ENCODE data around the gene GJB2.
"Not testable (repeated sequence)": the region's sequence is repeated elsewhere in the genome, so short reads cannot be mapped to it uniquely, and the experiment has no call there.

The GJB2 gene

GRCh38 chr13:20165417-20166257, 27.1 kb downstream of the GJB2 start:
- DNase-seq (ENCODE audit: low read depth): no peak

DNA sequence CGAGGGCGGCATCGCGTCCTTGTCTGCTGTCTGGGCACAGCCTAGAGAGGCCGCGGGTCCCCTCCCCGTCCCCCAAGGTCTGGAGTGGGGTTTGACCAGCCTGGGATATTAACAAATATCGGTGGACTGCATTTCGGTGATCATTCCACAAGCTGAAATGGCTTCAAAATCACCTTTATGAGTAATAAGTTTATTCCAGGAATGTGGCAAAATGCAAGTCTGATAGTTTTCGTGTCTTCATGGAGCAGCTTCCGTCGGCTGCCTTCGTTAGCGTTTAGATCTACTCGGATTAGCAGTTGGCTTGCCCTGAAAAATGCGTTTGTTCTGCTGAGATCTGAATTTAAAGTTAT, 30.8 kb downstream of the GJB2 start:
- no peak for DNase-seq (ENCODE audit: low read depth)

DNA sequence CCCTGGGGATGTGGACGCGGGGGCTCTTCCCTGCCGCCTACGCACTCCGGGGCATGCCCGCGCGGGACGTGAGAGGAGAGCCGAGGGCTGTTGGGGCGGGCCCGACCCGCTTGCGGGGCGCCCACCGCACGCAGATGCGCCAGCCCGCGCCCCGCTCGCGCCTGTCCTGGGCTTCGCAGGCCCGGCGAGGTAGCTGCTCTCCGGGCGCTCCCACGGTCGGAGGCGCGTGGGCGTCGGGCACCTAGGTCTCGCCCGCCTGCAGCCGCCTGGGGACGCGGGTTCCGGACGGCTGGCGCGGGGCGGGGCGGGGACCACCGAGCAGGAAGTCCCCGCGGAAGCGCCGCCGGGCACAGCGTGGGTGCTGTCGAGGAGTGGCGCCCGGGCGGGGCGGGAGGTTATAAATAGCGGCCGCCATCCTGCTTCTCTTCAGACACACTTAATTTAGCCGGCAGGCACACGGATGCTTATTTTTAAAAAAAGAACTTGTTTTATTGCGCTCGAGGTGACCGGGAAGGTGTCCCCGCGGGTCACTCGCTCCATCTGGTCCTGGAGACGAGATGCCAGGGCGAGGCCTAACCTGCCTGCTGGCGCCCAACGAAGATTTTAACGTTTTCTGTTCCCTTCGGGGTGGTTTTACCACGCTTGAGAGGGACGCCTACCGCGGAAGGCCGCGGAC, 31.3 kb downstream of the GJB2 start:
- no peak for DNase-seq (ENCODE audit: low read depth)

DNA sequence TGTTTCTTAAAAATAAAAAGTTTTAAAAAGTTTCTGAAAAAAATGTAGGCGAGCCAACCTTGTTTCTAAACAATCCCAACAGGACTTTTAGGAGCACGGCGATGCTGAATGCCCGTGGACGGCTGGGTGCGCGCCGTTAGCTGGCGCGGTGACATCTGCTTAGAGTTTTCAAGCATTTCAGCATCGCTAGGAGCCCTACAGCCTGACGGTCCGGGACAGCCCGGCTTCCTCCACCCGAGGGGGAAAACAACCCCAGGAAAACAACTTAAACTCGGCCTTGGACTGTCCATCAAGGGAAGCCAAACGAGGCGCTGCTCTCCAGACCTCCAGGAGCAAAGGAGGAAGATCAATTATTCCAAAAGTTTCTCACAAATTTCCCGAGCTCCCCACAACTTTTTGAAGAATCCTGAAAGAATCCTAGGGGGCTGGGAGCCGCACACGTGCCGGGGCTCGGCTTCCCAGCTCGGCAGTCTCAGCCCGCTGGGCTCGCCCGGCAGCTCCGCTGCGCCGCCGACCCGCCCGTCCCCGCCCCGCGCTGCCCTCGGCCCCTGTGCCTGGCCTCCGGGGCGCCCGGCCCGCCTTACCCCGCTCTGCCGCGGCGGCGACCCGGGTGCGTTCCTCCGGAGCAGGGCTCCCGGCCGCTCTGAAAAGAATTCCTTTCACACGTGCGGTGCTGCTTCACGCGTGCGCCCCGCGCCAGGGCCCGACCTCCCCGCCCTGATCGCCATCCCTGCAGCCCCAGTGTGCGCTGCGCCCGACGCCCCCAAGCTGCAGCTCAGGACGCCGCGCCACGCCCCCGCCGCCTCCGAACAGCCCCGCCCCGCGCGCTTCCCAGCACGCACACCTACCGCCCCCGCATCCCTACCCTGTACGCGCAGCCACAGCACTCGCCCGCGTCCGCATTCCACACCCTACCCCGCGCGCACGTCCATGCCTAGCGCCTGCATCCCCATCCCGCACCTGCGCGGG, 32.1 kb downstream of the GJB2 start, which contains the start of gene GJA3:
TSS of gene GJA3 (minus strand) at position 747 of the 969 bp plus-strand sequence. CDS start 17,764 bp downstream, outside the sequence.
- DNase-seq (ENCODE audit: low read depth): no peak

- no peak for DNase-seq (ENCODE audit: low read depth)
Measured at GRCh38 chr13:20159646-20160305, 33.0 kb downstream of the GJB2 start.

GRCh38 chr13:20157151-20157796, 35.5 kb downstream of the GJB2 start:
- no peak for DNase-seq (ENCODE audit: low read depth)

GRCh38 chr13:20156702-20157101, 36.0 kb downstream of the GJB2 start:
- no peak for DNase-seq (ENCODE audit: low read depth)

DNA sequence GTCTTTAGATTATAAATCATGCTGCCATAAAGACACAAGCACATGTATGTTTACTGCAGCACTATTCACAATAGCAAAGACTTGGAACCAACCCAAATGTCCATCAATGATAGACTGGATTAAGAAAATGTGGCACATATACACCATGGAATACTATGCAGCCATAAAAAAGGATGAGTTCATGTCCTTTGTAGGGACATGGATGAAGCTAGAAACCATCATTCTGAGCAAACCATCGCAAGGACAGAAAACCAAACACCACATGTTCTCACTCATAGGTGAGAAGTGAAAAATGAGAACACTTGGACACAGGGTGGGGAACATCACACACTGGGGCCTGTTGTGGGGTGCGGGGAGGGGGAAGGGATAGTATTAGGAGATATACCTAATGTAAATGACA, 39.4 kb downstream of the GJB2 start:
- not testable (repeated sequence) for DNase-seq (ENCODE audit: low read depth)

DNA sequence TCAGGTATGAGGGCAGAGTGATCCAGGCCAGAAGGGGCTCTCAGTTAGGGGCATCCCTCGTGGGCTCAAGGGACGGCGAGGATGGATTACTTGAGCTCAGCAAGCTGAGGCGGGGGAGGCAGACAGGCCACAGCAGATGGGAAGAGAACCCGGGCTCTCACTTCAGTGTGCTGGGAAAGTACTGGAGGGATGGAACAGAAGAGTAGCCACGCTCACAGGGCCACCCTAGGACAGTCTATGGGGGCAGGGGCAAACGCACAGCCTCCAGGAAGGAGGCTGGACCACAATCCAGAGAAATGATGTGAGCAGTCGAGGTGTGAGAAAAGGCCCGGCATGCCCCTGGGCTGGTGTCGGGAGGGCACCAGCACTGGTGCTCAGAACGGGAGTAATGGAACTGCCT, 41.1 kb downstream of the GJB2 start:
- no peak for DNase-seq (ENCODE audit: low read depth)

DNA sequence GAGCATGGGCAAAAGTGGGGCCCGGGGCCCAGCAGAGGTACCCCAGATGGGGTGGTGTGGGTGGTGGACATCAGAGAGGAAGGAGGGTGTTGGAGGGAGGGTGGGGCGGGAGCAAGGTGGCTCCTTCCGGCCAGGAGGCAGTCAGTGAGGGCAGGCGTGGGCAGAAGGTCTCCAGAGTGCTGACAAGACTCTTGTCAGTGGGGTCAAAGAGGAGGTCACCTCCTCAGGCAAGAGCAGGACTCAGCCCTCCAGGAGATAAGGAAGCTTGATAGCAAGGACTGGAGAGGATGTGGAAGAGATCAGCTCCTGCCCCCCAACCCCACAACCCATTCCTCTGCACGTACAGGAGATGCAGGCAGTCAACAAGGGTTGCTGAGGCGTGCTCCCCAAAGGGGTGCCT, 41.7 kb downstream of the GJB2 start:
- DNase-seq (ENCODE audit: low read depth): no peak

DNA sequence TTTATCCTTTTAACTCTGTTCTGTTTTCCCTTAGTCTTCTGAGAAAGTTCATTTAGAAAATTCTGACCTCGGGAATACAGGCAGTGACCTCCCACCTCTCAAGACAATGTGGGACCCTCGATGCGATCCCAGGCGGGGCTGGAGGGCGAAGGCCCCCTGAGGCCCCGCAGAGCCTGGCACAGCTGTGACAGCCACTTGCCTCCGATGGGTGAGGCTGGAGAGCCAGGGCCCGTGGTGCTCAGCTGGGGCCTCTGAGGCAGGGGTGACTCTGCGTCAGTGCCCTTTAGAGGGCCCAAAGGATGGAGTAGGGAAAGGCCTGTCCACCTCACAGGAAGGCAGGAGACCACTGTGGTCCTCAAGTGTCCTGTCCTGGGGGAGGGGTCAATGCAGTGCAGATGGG, 42.2 kb downstream of the GJB2 start:
- DNase-seq (ENCODE audit: low read depth): no peak

DNA sequence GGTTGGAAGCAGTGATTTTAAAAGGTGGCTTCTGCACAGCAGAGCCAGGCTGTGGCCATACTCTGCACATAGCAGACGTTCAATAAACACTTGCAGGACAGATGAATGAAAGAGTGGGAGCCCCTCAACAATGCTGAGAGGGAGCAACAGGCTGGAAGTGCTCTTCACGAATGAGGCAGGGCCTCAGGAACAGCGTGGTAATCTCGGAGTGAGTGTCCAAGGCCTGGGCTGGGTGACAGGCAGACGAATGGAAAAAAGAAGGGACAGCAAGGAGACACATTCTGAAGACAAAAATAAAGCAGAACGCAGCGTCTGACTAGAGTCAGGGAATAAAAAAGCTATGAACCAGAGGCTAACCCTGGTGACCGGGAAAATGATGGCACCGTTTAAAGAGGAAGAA, 43.0 kb downstream of the GJB2 start:
- no peak for DNase-seq (ENCODE audit: low read depth)

DNA sequence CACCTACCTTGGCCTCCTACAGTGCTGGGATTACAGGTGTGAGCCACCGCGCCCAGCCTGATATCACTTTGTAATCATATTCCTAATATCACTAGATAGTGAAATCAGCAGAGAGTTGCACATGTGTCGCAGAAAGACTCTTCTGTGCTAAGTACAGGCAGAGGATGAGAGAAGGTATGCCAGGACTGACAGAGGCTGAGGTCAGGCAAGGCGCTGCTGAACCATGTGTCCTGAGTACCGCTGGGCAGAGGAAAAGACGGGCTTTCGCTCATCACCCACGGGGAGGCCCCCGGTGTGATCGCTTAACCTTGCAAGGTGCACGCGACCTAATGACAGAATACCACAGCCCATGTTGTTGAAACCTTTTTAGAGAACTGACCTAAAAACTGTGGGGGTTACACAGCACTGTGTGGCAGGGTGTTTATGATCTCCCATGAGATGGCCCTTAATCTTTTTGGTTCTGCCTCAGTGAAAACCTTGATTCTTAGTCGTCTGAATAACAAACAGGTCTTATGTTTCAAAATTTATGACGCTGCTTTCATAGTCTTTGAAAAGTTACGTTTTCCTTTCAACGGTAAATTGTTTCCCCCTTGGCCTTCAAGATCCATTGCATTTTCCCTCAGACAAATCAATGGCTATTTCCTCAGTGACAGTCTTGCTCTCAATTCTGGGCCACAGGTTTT, 44.1 kb downstream of the GJB2 start:
- DNase-seq (ENCODE audit: low read depth): no peak

DNA sequence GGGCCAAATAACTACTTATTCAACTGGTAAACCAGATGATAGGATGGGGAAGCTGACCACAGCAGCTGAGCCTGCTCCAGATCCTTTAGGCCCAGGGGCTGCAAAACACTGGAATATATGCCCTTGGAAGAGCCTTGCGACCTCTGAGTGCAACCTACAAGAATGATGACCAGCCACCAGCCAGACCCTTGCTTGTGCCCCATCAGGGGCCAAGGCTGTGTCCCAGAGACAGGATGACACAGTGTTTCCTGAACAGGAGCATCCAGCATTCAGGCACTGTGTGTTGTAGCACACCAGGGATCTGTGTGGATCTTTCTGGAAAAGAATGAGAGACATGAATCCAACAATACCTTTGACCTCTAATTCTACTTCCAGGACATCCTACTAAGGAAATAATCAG, 46.4 kb downstream of the GJB2 start:
- no peak for DNase-seq (ENCODE audit: low read depth)

GRCh38 chr13:20145521-20145920, 47.2 kb downstream of the GJB2 start:
- DNase-seq (ENCODE audit: low read depth): no peak

- DNase-seq (ENCODE audit: low read depth): no peak
Measured at GRCh38 chr13:20144141-20144850, 48.4 kb downstream of the GJB2 start.

DNA sequence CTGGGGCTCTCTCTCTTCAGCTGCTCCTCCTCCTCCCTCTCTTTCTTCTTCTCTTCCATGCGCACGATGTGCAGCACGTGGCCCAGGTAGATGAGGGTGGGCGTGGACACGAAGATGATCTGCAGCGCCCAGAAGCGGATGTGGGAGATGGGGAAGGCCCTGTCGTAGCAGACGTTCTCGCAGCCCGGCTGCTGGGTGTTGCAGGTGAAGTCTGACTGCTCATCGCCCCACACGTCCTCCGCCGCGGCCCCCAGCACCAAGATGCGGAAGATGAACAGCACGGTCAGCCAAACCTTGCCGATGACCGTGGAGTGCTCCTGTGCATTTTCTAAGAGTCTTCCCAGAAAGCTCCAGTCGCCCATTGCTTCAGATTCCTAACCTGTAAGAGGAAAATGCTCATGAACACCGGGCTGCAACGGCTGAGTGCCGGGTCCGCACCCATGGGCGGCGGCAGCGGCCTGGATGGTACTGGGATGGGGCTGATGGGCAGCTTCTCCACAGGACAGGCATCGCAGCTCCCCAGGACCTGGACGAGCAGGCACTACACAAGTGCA, 49.7 kb downstream of the GJB2 start:
- no peak for DNase-seq (ENCODE audit: low read depth)

- DNase-seq (ENCODE audit: low read depth): no peak
Measured at GRCh38 chr13:20142023-20142926, 50.5 kb downstream of the GJB2 start.
